ENCODE data around the gene KCNK2. TPM values are rescaled to one million over a fixed set of nuclear protein-coding genes. Genes with fewer than 3 reads are reported as not detected.

KCNK2 gene
- total RNA-seq, 1 experiment from 2014 or later = 0.44 TPM

- WGBS (ENCODE audit: extremely low coverage, insufficient read length, low lambda C conversion rate) = no CpG with 5 or more reads among the region's 4 CpGs
- Histone ChIP-seq H4K5ac (ENCODE audit: insufficient read length, low read depth, low read length) (no peak overlapping the region), H3K4me2 (ENCODE audit: insufficient read depth, insufficient read length, low read length) (no peak overlapping the region), H3K23ac (ENCODE audit: insufficient read length, low read depth, low read length) (no peak overlapping the region), H3K4ac (ENCODE audit: low read depth, low read length) (no peak overlapping the region), H2AFZ (ENCODE audit: low read length) (no peak overlapping the region), H2BK120ac (ENCODE audit: low read depth, low read length, poor library complexity, severe bottlenecking) (no peak overlapping the region), H3K27me3 (ENCODE audit: insufficient read depth, low read length) (no peaks in the 10 kb centered on the region), H3K9ac (ENCODE audit: extremely low read depth, insufficient read length, low read length) (no peak overlapping the region), H3K23me2 (ENCODE audit: insufficient read length, low read depth, low read length, poor library complexity, severe bottlenecking) (no peaks in the 10 kb centered on the region), H2AK5ac (ENCODE audit: insufficient read length, low read length) (no peak overlapping the region), H3K79me1 (ENCODE audit: insufficient read depth, low read depth, low read length, poor library complexity, severe bottlenecking) (no peaks in the 10 kb centered on the region), H4K91ac (ENCODE audit: insufficient read length, low read depth, low read length) (no peak overlapping the region), H3K14ac (ENCODE audit: insufficient read depth, low read length) (no peak overlapping the region), H3T11ph (ENCODE audit: low read length) (no peak overlapping the region), H3K18ac (ENCODE audit: insufficient read length, low read depth, low read length) (no peak overlapping the region), H3K4me1 (ENCODE audit: insufficient read depth, low read length) (no peaks in the 10 kb centered on the region), H3K56ac (ENCODE audit: insufficient read length, low read depth, low read length) (no peak overlapping the region), H2BK15ac (ENCODE audit: low read depth, low read length) (no peak overlapping the region), H2BK20ac (ENCODE audit: low read depth, low read length, poor library complexity, severe bottlenecking) (no peak overlapping the region), H2BK5ac (ENCODE audit: insufficient read length, low read length) (no peak overlapping the region), H3K79me2 (ENCODE audit: insufficient read depth, low read length) (no peaks in the 10 kb centered on the region), H3K9me3 (ENCODE audit: control insufficient read depth, low read depth, low read length) (no peaks in the 10 kb centered on the region), H2BK12ac (ENCODE audit: insufficient read length, low read depth, low read length) (no peak overlapping the region), H4K20me1 (ENCODE audit: control insufficient read depth, insufficient read depth, insufficient read length) (no peaks in the 10 kb centered on the region), H4K8ac (replicated peaks; ENCODE audit: insufficient read length, low read depth, low read length) (no peak overlapping the region), H3K27ac (ENCODE audit: insufficient read length, low read depth, low read length) (no peak overlapping the region)
- no peak for TF ChIP-seq CTCF (conservative IDR thresholded peaks at IDR 0.05)
- Mint-ChIP-seq H3K4me1 (no peaks in the 10 kb centered on the region), H3K9me3 (no peaks in the 10 kb centered on the region; a peak in 1 of 5 replicates), H3K4me3 (no peak overlapping the region), H3K36me3 (ENCODE audit: insufficient read depth in 1 of 3, low read depth in 3 of 3) (no peaks in the 10 kb centered on the region), H3K27ac (no peak overlapping the region), H3K27me3 (ENCODE audit: low read depth) (no peaks in the 10 kb centered on the region)
- DNase-seq = no peak
Observed at GRCh38 chr1:215251428-215251827, 168.9 kb downstream of the KCNK2 start.
